Activated effector memory CD4-positive, alpha-beta T cell treated with anti-CD3 and anti-CD28 coated beads, Interleukin-2, amount 50 U/mL, for 16 hours (primary cell): Measurements from ENCODE around the gene NRG2.

Experiments used
- DNase-seq: peaks from one replicate; pipeline ENCODE4 v3.0.0-alpha.2; 2020

Gene NRG2

GRCh38 chr5:139807647-139808030 lies 235.5 kb downstream of the NRG2 start:
- no peak for DNase-seq

- DNase-seq, result no peak
These were observed 236.1 kb downstream of the NRG2 start for GRCh38 chr5:139806726-139807646.

GRCh38 chr5:139806111-139806510 lies 237.0 kb downstream of the NRG2 start:
- no peak for DNase-seq

GRCh38 chr5:139805545-139805944 lies 237.6 kb downstream of the NRG2 start:
- DNase-seq, result no peak

- DNase-seq, result no peak
These were observed 238.2 kb downstream of the NRG2 start for GRCh38 chr5:139804800-139805397.

- no peak for DNase-seq
These were observed 239.1 kb downstream of the NRG2 start for GRCh38 chr5:139803978-139804377.

GRCh38 chr5:139799359-139799758 lies 243.7 kb downstream of the NRG2 start:
- DNase-seq, result no peak

- no peak for DNase-seq
These were observed 244.2 kb downstream of the NRG2 start for GRCh38 chr5:139798883-139799282.

- no peak for DNase-seq
These were observed 245.1 kb downstream of the NRG2 start for GRCh38 chr5:139797856-139798510.

- DNase-seq, result no peak
These were observed 245.8 kb downstream of the NRG2 start for GRCh38 chr5:139797335-139797734.
